ENCODE measurements around the gene FAM107B. TPM values are rescaled to one million over a fixed set of nuclear protein-coding genes. Genes with fewer than 3 reads are reported as not detected.

The FAM107B gene
- total RNA-seq, 1 experiment from 2014 or later: 24.5 TPM

- no peak overlapping the region for H3K4me3 Mint-ChIP-seq
- Histone ChIP-seq H3K9ac (ENCODE audit: extremely low read depth, insufficient read length, low read length) (no peak overlapping the region), H3K4ac (ENCODE audit: low read depth, low read length) (no peak overlapping the region), H2BK15ac (ENCODE audit: low read depth, low read length) (no peak overlapping the region), H3K23ac (ENCODE audit: insufficient read length, low read depth, low read length) (no peak overlapping the region), H3K9me3 (ENCODE audit: control insufficient read depth, low read depth, low read length) (no peaks in the 10 kb centered on the region), H2BK120ac (ENCODE audit: low read depth, low read length, poor library complexity, severe bottlenecking) (no peak overlapping the region), H4K20me1 (ENCODE audit: control insufficient read depth, insufficient read depth, insufficient read length) (no peaks in the 10 kb centered on the region), H4K5ac (ENCODE audit: insufficient read length, low read depth, low read length) (no peak overlapping the region), H3K23me2 (ENCODE audit: insufficient read length, low read depth, low read length, poor library complexity, severe bottlenecking) (no peaks in the 10 kb centered on the region), H4K8ac (replicated peaks; ENCODE audit: insufficient read length, low read depth, low read length) (no peak overlapping the region), H2AK5ac (ENCODE audit: insufficient read length, low read length) (no peak overlapping the region), H3K56ac (ENCODE audit: insufficient read length, low read depth, low read length) (no peak overlapping the region), H2BK5ac (ENCODE audit: insufficient read length, low read length) (no peak overlapping the region), H3T11ph (ENCODE audit: low read length) (no peak overlapping the region), H3K79me1 (ENCODE audit: insufficient read depth, low read depth, low read length, poor library complexity, severe bottlenecking) (no peaks in the 10 kb centered on the region), H2AFZ (ENCODE audit: low read length) (no peak overlapping the region), H4K91ac (ENCODE audit: insufficient read length, low read depth, low read length) (no peak overlapping the region), H3K18ac (ENCODE audit: insufficient read length, low read depth, low read length) (no peak overlapping the region), H2BK12ac (ENCODE audit: insufficient read length, low read depth, low read length) (no peak overlapping the region), H3K79me2 (ENCODE audit: insufficient read depth, low read length) (no peaks in the 10 kb centered on the region), H2BK20ac (ENCODE audit: low read depth, low read length, poor library complexity, severe bottlenecking) (no peak overlapping the region), H3K27ac (ENCODE audit: insufficient read length, low read depth, low read length) (no peak overlapping the region), H3K14ac (ENCODE audit: insufficient read depth, low read length) (no peak overlapping the region), H3K27me3 (ENCODE audit: insufficient read depth, low read length) (no peaks in the 10 kb centered on the region), H3K4me1 (ENCODE audit: insufficient read depth, low read length) (no peaks in the 10 kb centered on the region), H3K4me2 (ENCODE audit: insufficient read depth, insufficient read length, low read length) (no peak overlapping the region)
- H3K9me3 Mint-ChIP-seq: peaks cover 10 to 14% of the 10 kb centered on the region in 2 experiments; a peak in 4 of 5 replicates
- no peak overlapping the region for H3K27ac Mint-ChIP-seq
- peaks cover 2% of the 10 kb centered on the region; the same call in 1 of the 2 replicates for H3K27me3 Mint-ChIP-seq (ENCODE audit: low read depth)
- H3K4me1 Mint-ChIP-seq: no peaks in the 10 kb centered on the region
- no peak for DNase-seq
- no peak for TF ChIP-seq CTCF (conservative IDR thresholded peaks at IDR 0.05)
- no peaks in the 10 kb centered on the region for H3K36me3 Mint-ChIP-seq (ENCODE audit: insufficient read depth in 1 of 3, low read depth in 3 of 3)
- WGBS (ENCODE audit: extremely low coverage, insufficient read length, low lambda C conversion rate): no CpG with 5 or more reads among the region's 5 CpGs
These were observed 57.1 kb downstream of the FAM107B start for GRCh38 chr10:14717552-14717951.

Measured in H9 (cell line).